ENCODE data around the gene MLNR. TPM values are rescaled to one million over a fixed set of nuclear protein-coding genes. Genes with fewer than 3 reads are reported as not detected.

Gene MLNR
- total and polyA plus RNA-seq, 9 of the 15 experiments (the other 6 are each of a cell fraction or from before 2014, with no cell fraction given), result not detected

- TF ChIP-seq ZC3H4 (CRISPR knock-in tag; IDR thresholded peaks at IDR 0.05; ENCODE audit: borderline replicate concordance) (no peak), SMARCA5 (IDR thresholded peaks at IDR 0.05) (no peak), RHOXF2B (CRISPR knock-in tag; conservative IDR thresholded peaks at IDR 0.05) (no peak), SETDB1 (IDR thresholded peaks at IDR 0.05; ENCODE audit: low read length) (no peak), ZNF764 (CRISPR knock-in tag; IDR thresholded peaks at IDR 0.05; ENCODE audit: low read depth) (no peak), HOXB6 (CRISPR knock-in tag; IDR thresholded peaks at IDR 0.05; ENCODE audit: borderline replicate concordance) (no peak), SP2 (IDR thresholded peaks at IDR 0.05; ENCODE audit: extremely low read depth, low read depth, low read length, poor library complexity, severe bottlenecking) (no peak), ZNF146 (CRISPR knock-in tag; IDR thresholded peaks at IDR 0.05; ENCODE audit: unreplicated experiment) (no peak), CEBPG (CRISPR knock-in tag; IDR thresholded peaks at IDR 0.05) (no peak), CEBPG (tag; conservative IDR thresholded peaks at IDR 0.05 in 1 of 2, IDR thresholded peaks at IDR 0.05 in 1 of 2) (no peak), ELF1 (tag; IDR thresholded peaks at IDR 0.05) (no peak), TRIM25 (IDR thresholded peaks at IDR 0.05; ENCODE audit: borderline replicate concordance) (no peak), RBBP5 (IDR thresholded peaks at IDR 0.05; ENCODE audit: borderline replicate concordance, insufficient read depth, low read length, poor library complexity, severe bottlenecking) (no peak), ZNF316 (IDR thresholded peaks at IDR 0.05) (no peak), C11orf30 (IDR thresholded peaks at IDR 0.05; ENCODE audit: low read depth) (no peak)
- TF ChIP-seq, protein P1, sequence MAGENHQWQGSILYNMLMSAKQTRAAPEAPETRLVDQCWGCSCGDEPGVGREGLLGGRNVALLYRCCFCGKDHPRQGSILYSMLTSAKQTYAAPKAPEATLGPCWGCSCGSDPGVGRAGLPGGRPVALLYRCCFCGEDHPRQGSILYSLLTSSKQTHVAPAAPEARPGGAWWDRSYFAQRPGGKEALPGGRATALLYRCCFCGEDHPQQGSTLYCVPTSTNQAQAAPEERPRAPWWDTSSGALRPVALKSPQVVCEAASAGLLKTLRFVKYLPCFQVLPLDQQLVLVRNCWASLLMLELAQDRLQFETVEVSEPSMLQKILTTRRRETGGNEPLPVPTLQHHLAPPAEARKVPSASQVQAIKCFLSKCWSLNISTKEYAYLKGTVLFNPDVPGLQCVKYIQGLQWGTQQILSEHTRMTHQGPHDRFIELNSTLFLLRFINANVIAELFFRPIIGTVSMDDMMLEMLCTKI (IDR thresholded peaks at IDR 0.05; ENCODE audit: partially characterized antibody), result no peak
Measured at GRCh38 chr13:49221590-49221965, 1.4 kb downstream of the MLNR start (continued).
